HEK293 (cell line): ENCODE results near the gene C2.

Experiments used
- ELK4 ChIP-seq: IDR thresholded peaks from 2 replicates; pipeline ENCODE4 v1.6.1; 2011; ENCODE audit warnings: mild to moderate bottlenecking, low read depth, low read length, borderline replicate concordance
- HOXD13 ChIP-seq: sonication (generic); formaldehyde crosslinking; IDR thresholded peaks from 2 replicates; pipeline ENCODE4 v1.8.0; 2022; ENCODE audit warnings: missing genetic modification reagents, borderline replicate concordance

GRCh38 chr6:31899882-31900722 is 27.4 kb upstream of the C2 start:
- TF ChIP-seq HOXD13 (CRISPR knock-in tag) = no peak
- no peak for TF ChIP-seq ELK4
